ENCODE results near the gene PGGHG. TPM values are rescaled to one million over a fixed set of nuclear protein-coding genes. Genes with fewer than 3 reads are reported as not detected.

PGGHG gene
- total RNA-seq, 1 experiment from 2014 or later, result 12.4 TPM

GRCh38 chr11:250274-250673 is 38.7 kb upstream of the PGGHG start:
- Histone ChIP-seq H3K36me3 (ENCODE audit: low read depth, low read length) (peaks cover 50% of the 10 kb centered on the region), H3K4me1 (ENCODE audit: insufficient read depth, low read length) (no peaks in the 10 kb centered on the region), H3K79me2 (ENCODE audit: low read length) (no peaks in the 10 kb centered on the region), H2AFZ (ENCODE audit: low read length) (no peak overlapping the region), H3F3A (ENCODE audit: low read length, unreplicated experiment) (no peaks in the 10 kb centered on the region), H4K20me1 (ENCODE audit: low read length) (no peaks in the 10 kb centered on the region), H3K9me2 (replicated peaks; ENCODE audit: low read length) (no peaks in the 10 kb centered on the region), H3K9ac (ENCODE audit: low read length) (no peak overlapping the region), H3K4me3 (ENCODE audit: low read length) (no peak overlapping the region), H3K9me3 (ENCODE audit: low read length) (no peaks in the 10 kb centered on the region), H3K27me3 (ENCODE audit: low read length) (no peaks in the 10 kb centered on the region), H3K4me2 (ENCODE audit: low read length) (no peak overlapping the region), H3K27ac (ENCODE audit: low read length) (no peak overlapping the region)
- no peak for TF ChIP-seq EZH2 (IDR thresholded peaks at IDR 0.05; ENCODE audit: low read length, unreplicated experiment)
- no peak for TF ChIP-seq EZH2phosphoT487 (IDR thresholded peaks at IDR 0.05; ENCODE audit: borderline replicate concordance, low read length)
- TF ChIP-seq, protein P1, sequence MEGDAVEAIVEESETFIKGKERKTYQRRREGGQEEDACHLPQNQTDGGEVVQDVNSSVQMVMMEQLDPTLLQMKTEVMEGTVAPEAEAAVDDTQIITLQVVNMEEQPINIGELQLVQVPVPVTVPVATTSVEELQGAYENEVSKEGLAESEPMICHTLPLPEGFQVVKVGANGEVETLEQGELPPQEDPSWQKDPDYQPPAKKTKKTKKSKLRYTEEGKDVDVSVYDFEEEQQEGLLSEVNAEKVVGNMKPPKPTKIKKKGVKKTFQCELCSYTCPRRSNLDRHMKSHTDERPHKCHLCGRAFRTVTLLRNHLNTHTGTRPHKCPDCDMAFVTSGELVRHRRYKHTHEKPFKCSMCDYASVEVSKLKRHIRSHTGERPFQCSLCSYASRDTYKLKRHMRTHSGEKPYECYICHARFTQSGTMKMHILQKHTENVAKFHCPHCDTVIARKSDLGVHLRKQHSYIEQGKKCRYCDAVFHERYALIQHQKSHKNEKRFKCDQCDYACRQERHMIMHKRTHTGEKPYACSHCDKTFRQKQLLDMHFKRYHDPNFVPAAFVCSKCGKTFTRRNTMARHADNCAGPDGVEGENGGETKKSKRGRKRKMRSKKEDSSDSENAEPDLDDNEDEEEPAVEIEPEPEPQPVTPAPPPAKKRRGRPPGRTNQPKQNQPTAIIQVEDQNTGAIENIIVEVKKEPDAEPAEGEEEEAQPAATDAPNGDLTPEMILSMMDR (conservative IDR thresholded peaks at IDR 0.05; ENCODE audit: low read depth, low read length), result no peak
- ATAC-seq (no peak), DNase-seq (no peak)
- no TSS peak for BruUV-seq (replicated peaks)
- ChIA-PET CTCF (interaction anchor here (0.6 to 1.0 kb wide), 4 partner anchors 10 to 112 kb away, joined by 3 to 4 read pairs (median 3); partner anchors contain the start of gene IFITM2), POLR2A (ENCODE audit: unreplicated experiment) (no interaction called here)
- intact Hi-C loops (cut with micrococcal nuclease), result no loop called here

GRCh38 chr11:250740-251299 is 38.1 kb upstream of the PGGHG start:
- H3K9me3 ChIP-seq (ENCODE audit: low read length), result no peaks in the 10 kb centered on the region
- CTCF ChIA-PET, result interaction anchor here (0.6 to 1.0 kb wide), 4 partner anchors 11 to 111 kb away, joined by 3 to 4 read pairs (median 3); partner anchors contain the start of gene IFITM2
- intact Hi-C loops (cut with micrococcal nuclease), result no loop called here
- no peak overlapping the region for H2AFZ ChIP-seq (ENCODE audit: low read length)
- no peaks in the 10 kb centered on the region for H3K27me3 ChIP-seq (ENCODE audit: low read length)
- H3K4me3 ChIP-seq (ENCODE audit: low read length), result no peak overlapping the region
- no peaks in the 10 kb centered on the region for H3K79me2 ChIP-seq (ENCODE audit: low read length)
- ATAC-seq (peak; percentile 60), DNase-seq (peak; percentile 50)
- H3K4me2 ChIP-seq (ENCODE audit: low read length), result no peak overlapping the region
- no peaks in the 10 kb centered on the region for H3F3A ChIP-seq (ENCODE audit: low read length, unreplicated experiment)
- no peak overlapping the region for H3K27ac ChIP-seq (ENCODE audit: low read length)
- POLR2A ChIA-PET (ENCODE audit: unreplicated experiment), result no interaction called here
- no peaks in the 10 kb centered on the region for H3K4me1 ChIP-seq (ENCODE audit: insufficient read depth, low read length)
- H3K9ac ChIP-seq (ENCODE audit: low read length), result no peak overlapping the region
- BruUV-seq (replicated peaks), result no TSS peak
- H3K9me2 ChIP-seq (replicated peaks; ENCODE audit: low read length), result no peaks in the 10 kb centered on the region
- H3K36me3 ChIP-seq (ENCODE audit: low read depth, low read length), result peaks cover 44% of the 10 kb centered on the region
- TF ChIP-seq EZH2 (IDR thresholded peaks at IDR 0.05; ENCODE audit: low read length, unreplicated experiment), result no peak
- TF ChIP-seq, protein P1 (conservative IDR thresholded peaks at IDR 0.05; ENCODE audit: low read depth, low read length), result peak; percentile 72
- no peaks in the 10 kb centered on the region for H4K20me1 ChIP-seq (ENCODE audit: low read length)

GRCh38 chr11:251550-251949 is 37.4 kb upstream of the PGGHG start:
- no peak overlapping the region for H3K4me2 ChIP-seq (ENCODE audit: low read length)
- H3K9ac ChIP-seq (ENCODE audit: low read length), result no peak overlapping the region
- H3K79me2 ChIP-seq (ENCODE audit: low read length), result no peaks in the 10 kb centered on the region
- no peaks in the 10 kb centered on the region for H3F3A ChIP-seq (ENCODE audit: low read length, unreplicated experiment)
- intact Hi-C loops (cut with micrococcal nuclease), result no loop called here
- CTCF ChIA-PET, result no interaction called here
- no TSS peak for BruUV-seq (replicated peaks)
- H3K9me3 ChIP-seq (ENCODE audit: low read length), result no peaks in the 10 kb centered on the region
- H3K4me3 ChIP-seq (ENCODE audit: low read length), result no peak overlapping the region
- TF ChIP-seq EZH2 (IDR thresholded peaks at IDR 0.05; ENCODE audit: low read length, unreplicated experiment), result no peak
- TF ChIP-seq EZH2phosphoT487 (IDR thresholded peaks at IDR 0.05; ENCODE audit: borderline replicate concordance, low read length), result no peak
- TF ChIP-seq, protein P1 (conservative IDR thresholded peaks at IDR 0.05; ENCODE audit: low read depth, low read length), result no peak
- no peak for ATAC-seq
- no peak overlapping the region for H2AFZ ChIP-seq (ENCODE audit: low read length)
- no peaks in the 10 kb centered on the region for H3K9me2 ChIP-seq (replicated peaks; ENCODE audit: low read length)
- no peak for DNase-seq
- no peaks in the 10 kb centered on the region for H3K4me1 ChIP-seq (ENCODE audit: insufficient read depth, low read length)
- no peaks in the 10 kb centered on the region for H4K20me1 ChIP-seq (ENCODE audit: low read length)
- POLR2A ChIA-PET (ENCODE audit: unreplicated experiment), result no interaction called here
- no peak overlapping the region for H3K27ac ChIP-seq (ENCODE audit: low read length)
- H3K36me3 ChIP-seq (ENCODE audit: low read depth, low read length), result peaks cover 39% of the 10 kb centered on the region
- H3K27me3 ChIP-seq (ENCODE audit: low read length), result no peaks in the 10 kb centered on the region

Measured in PC-3 (cell line).